CD4-positive, alpha-beta T cell (primary cell): ENCODE data around the gene ARHGAP30. TPM values are rescaled to one million over a fixed set of nuclear protein-coding genes. Genes with fewer than 3 reads are reported as not detected.
"Not testable (repeated sequence)": the region's sequence is repeated elsewhere in the genome, so short reads cannot be mapped to it uniquely, and the experiment has no call there.

Source experiments
- ATAC-seq: fragments of 200-7000 bp; cut with Tn5 transposase; one replicate; pipeline ENCODE4 v1.10.0; 2022; ENCODE audit warnings: mild to moderate bottlenecking; ENCODE audit not compliant: poor library complexity
- CTCF ChIA-PET: fragments of 350-600 bp; sonication (Branson Sonifier 250); formaldehyde crosslinking; loops from one replicate; lab custom pipeline; 2021; ENCODE audit warnings: antibody characterized with exemption, inconsistent platforms; lab: Charles Lee
- POLR2A ChIA-PET: fragments of 350-600 bp; sonication (Branson Sonifier 250); formaldehyde crosslinking; loops from one replicate; lab custom pipeline; 2021; ENCODE audit warnings: antibody characterized with exemption, inconsistent platforms; lab: Charles Lee
- DNase-seq, 14 experiments: peaks; one replicate each; pipeline ENCODE4 v3.0.0-alpha.2; 2013 to 2020; ENCODE audit warnings: mixed read lengths in 2 of 14
- H3K27ac ChIP-seq, 2 donors: one replicate each; pipeline versions ENCODE4 v1.5.1 to v1.7.0; 2013; ENCODE audit warnings: low read length in 2 of 2, low read depth in 1 of 2, mild to moderate bottlenecking in 1 of 2
- H3K27me3 ChIP-seq, 2 experiments: 1 replicate in 1 of 2; 2 replicates in 1 of 2; pipeline versions ENCODE4 v1.6.1 to v1.7.0; 2013; ENCODE audit warnings: low read length in 2 of 2, control low read depth in 1 of 2, mild to moderate bottlenecking in 1 of 2, moderate library complexity in 1 of 2; ENCODE audit not compliant: insufficient read depth in 2 of 2, control insufficient read depth in 1 of 2
- H3K36me3 ChIP-seq: one replicate; pipeline ENCODE4 v1.6.1; 2013; ENCODE audit warnings: low read length, control low read depth; ENCODE audit not compliant: insufficient read depth
- H3K4me1 ChIP-seq: one replicate; pipeline ENCODE4 v1.6.1; 2013; ENCODE audit warnings: low read length, control low read depth; ENCODE audit not compliant: insufficient read depth
- H3K4me3 ChIP-seq: one replicate; pipeline ENCODE4 v1.5.1; 2013; ENCODE audit warnings: mild to moderate bottlenecking, low read length, moderate library complexity
- H3K9me3 ChIP-seq, 2 experiments: 1 replicate in 1 of 2; 2 replicates in 1 of 2; pipeline versions ENCODE4 v1.6.1 to v1.7.0; 2013; ENCODE audit warnings: low read length in 2 of 2, mild to moderate bottlenecking in 2 of 2, control low read depth in 1 of 2, moderate library complexity in 1 of 2; ENCODE audit not compliant: control insufficient read depth in 1 of 2, insufficient read depth in 1 of 2
- H3K27ac Mint-ChIP-seq: one replicate; pipeline ENCODE4 v1.8.0; 2020; ENCODE audit warnings: mixed read lengths
- H3K27me3 Mint-ChIP-seq: one replicate; pipeline ENCODE4 v1.8.0; 2021; ENCODE audit warnings: mixed read lengths
- H3K36me3 Mint-ChIP-seq: one replicate; pipeline ENCODE4 v1.8.0; 2021; ENCODE audit warnings: low read depth, mixed read lengths
- H3K4me1 Mint-ChIP-seq: one replicate; pipeline ENCODE4 v1.8.0; 2021; ENCODE audit warnings: low read depth, mixed read lengths
- H3K4me3 Mint-ChIP-seq: one replicate; pipeline ENCODE4 v1.8.0; 2020; ENCODE audit warnings: mild to moderate bottlenecking, mixed read lengths
- H3K9me3 Mint-ChIP-seq: one replicate; pipeline ENCODE4 v1.8.0; 2020; ENCODE audit warnings: mixed read lengths
- intact Hi-C, 2 experiments: fragments of 100-400 bp; cut with DNase I in 1 of 2; cut with micrococcal nuclease in 1 of 2; formaldehyde crosslinking; loops; one replicate each; pipeline versions ENCODE4 v1.15.1 to v1.9.0; 2023 to 2025; cut with DNase I, micrococcal nuclease
- total RNA-seq, 174 experiments: library from RNA in 2 of 174; stranded (reverse) in 2 of 174; gene quantifications; one replicate each; pipeline ENCODE4 v1.2.3 and lab custom pipeline; 2021 to 2026
- TF ChIP-seq, protein P1 (sequence below): fragments of 200-600 bp; IDR thresholded peaks from one replicate; pipeline ENCODE4 v1.8.0; 2022; ENCODE audit warnings: antibody characterized with exemption, mild to moderate bottlenecking

ARHGAP30 gene
- total RNA-seq, 2 experiments from 2014 or later, result 76.6 to 78.9 TPM

DNA sequence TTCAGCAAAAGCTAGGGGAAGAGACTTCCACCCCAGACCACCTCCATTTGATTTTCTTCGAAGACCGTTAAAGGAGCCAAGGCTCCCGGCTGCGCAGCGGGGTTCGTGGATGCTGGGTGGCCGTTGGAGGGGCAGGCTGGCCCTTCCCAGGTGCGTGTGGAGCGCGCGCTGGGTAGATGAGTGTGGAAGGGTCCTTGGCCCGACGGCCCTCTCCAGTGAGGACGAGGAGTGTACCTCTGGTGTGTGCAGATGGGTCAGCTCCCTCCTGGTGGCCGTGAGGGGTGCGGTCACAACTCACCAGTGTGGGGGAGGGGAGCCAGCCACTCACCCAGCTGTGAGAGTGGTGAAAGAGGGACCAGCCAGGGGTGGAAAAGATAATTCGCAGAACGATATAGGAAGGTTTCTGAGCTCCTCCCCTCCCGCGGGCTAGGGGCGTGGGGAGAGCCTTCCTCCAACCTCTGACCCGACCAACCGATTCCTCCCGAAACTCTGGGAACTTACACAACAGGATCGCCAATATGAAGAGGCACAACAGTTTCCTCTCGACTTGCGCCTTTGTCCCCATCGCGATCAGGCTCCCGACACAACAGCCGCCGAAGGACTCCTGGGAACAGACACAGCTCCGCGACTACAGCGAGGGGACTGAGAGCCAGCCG, 49.1 kb downstream of the ARHGAP30 start, which contains the start of gene F11R:
TSS of gene F11R (minus strand) at position 644 of the 656 bp plus-strand sequence. CDS start at position 565, 79 bp downstream.
- peaks cover 25% of the 10 kb centered on the region for H3K4me1 Mint-ChIP-seq
- peak within 1 kb of the TSS; percentile 91 for H3K4me3 Mint-ChIP-seq
- H3K4me3 ChIP-seq, result peak within 1 kb of the TSS; percentile 77
- TF ChIP-seq, protein P1, sequence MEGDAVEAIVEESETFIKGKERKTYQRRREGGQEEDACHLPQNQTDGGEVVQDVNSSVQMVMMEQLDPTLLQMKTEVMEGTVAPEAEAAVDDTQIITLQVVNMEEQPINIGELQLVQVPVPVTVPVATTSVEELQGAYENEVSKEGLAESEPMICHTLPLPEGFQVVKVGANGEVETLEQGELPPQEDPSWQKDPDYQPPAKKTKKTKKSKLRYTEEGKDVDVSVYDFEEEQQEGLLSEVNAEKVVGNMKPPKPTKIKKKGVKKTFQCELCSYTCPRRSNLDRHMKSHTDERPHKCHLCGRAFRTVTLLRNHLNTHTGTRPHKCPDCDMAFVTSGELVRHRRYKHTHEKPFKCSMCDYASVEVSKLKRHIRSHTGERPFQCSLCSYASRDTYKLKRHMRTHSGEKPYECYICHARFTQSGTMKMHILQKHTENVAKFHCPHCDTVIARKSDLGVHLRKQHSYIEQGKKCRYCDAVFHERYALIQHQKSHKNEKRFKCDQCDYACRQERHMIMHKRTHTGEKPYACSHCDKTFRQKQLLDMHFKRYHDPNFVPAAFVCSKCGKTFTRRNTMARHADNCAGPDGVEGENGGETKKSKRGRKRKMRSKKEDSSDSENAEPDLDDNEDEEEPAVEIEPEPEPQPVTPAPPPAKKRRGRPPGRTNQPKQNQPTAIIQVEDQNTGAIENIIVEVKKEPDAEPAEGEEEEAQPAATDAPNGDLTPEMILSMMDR, result no peak
- ATAC-seq, result peak; percentile 33
- H3K4me1 ChIP-seq, result peaks cover 19% of the 10 kb centered on the region
- H3K36me3 ChIP-seq, result no peaks in the 10 kb centered on the region
- H3K9me3 Mint-ChIP-seq, result no peaks in the 10 kb centered on the region
- H3K27me3 ChIP-seq, result no peaks in the 10 kb centered on the region
- no peaks in the 10 kb centered on the region for H3K36me3 Mint-ChIP-seq
- POLR2A ChIA-PET, result interaction anchor here (0.8 to 3.7 kb wide), 17 partner anchors 9 to 183 kb away, joined by 3 to 46 read pairs (median 6); partner anchors contain the start of genes ARHGAP30, DEDD, KLHDC9 and NDUFS2
- CTCF ChIA-PET, result interaction anchor here (1.1 to 2.6 kb wide), 9 partner anchors 10 to 77 kb away, joined by 3 to 10 read pairs (median 7); partner anchors contain the start of genes TSTD1 and USF1
- no peaks in the 10 kb centered on the region for H3K9me3 ChIP-seq
- no peak for DNase-seq
- H3K27me3 Mint-ChIP-seq, result no peaks in the 10 kb centered on the region
- intact Hi-C loops, result loop anchor here (1.0 to 2.0 kb wide), 2 partner anchors 18 to 26 kb away; partner anchors contain the start of gene TSTD1 (in 1 of the 2)
- H3K27ac ChIP-seq, result peak within 1 kb of the TSS; percentile 31 to 39
- H3K27ac Mint-ChIP-seq, result peak within 1 kb of the TSS; percentile 81

DNA sequence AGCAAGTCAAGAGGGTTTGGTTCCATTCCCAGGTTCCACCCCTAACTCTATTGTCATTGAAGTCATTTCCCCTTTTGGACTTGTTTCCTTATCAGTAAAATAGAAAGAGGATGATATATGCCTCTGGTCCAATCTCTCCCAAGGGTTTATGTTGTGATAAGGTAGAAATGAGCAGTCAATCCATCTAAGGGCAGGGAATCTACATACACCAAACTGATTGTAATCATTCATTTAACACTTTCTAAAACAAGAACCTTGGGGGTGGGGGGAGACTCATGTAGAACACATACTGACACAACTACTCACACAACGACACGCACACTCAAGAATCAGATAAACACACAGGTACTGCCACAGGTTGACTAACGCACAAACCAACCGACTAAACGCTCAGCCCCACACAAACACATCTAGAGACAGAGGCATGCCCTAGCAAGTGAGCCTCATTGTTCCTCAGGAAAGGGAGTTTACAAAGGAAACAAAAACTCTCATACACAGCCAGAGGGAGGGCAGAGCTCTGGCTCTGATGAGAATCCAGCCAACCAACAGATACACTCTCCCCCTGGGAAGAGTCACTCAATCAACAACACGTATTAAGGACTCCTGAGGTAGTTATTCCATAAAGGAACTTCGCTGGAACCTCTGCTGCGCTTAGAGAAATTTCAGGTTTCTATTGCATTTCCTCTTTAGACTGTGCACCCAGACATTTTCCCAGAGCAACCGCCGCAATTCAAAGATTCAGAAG, 49.8 kb downstream of the ARHGAP30 start:
- TF ChIP-seq, protein P1, result no peak
- Mint-ChIP-seq H3K9me3 (no peaks in the 10 kb centered on the region), H3K4me1 (peaks cover 25% of the 10 kb centered on the region), H3K27me3 (no peaks in the 10 kb centered on the region), H3K36me3 (no peaks in the 10 kb centered on the region), H3K27ac (peak overlapping the region; percentile 81), H3K4me3 (peak overlapping the region; percentile 91)
- Histone ChIP-seq H3K36me3 (no peaks in the 10 kb centered on the region), H3K4me3 (peak overlapping the region; percentile 77), H3K27ac (no peak overlapping the region), H3K27me3 (no peaks in the 10 kb centered on the region), H3K4me1 (peaks cover 19% of the 10 kb centered on the region), H3K9me3 (no peaks in the 10 kb centered on the region)
- intact Hi-C loops, result loop anchor here in 1 of 2 experiments (2.0 kb wide), 1 partner anchor 19 kb away; the partner anchor contains the start of gene TSTD1
- POLR2A ChIA-PET, result interaction anchor here (1.2 to 3.7 kb wide), 12 partner anchors 8 to 182 kb away, joined by 3 to 46 read pairs (median 6); partner anchors contain the start of genes ARHGAP30, KLHDC9, TSTD1 and USF1
- ATAC-seq, result no peak
- no peak for DNase-seq
- CTCF ChIA-PET, result interaction anchor here (1.4 to 2.6 kb wide), 8 partner anchors 19 to 78 kb away, joined by 3 to 10 read pairs (median 8); partner anchors contain the start of genes KLHDC9, TSTD1 and USF1

DNA sequence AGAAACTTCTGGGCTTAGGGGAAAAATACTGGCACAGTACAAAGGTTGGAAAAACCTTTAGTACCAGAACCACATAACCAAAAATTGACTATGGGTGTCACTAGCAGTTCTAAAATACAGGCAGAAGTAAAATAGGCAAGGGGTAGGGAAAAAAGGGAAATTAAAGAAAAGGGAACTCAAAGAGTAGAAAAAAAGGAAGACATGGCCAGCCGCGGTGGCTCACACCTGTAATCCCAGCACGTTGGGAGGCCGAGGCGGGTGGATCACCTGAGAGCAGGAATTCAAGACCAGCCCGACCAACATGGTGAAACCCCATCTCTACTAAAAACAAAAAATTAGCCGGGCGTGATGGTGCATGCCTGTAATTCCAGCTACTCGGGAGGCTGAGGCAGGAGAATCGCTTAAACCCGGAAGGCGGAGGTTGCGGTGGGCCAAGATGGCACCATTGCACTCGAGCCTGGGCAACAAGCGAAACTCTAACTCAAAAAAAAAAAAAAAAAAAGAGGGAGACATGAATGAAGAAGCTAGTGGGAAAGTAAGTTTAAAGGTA, 50.5 kb downstream of the ARHGAP30 start:
- H3K4me3 ChIP-seq, H3K27me3 ChIP-seq, H3K36me3 ChIP-seq, H3K27ac ChIP-seq, H3K9me3 ChIP-seq, H3K36me3 Mint-ChIP-seq, intact Hi-C loops, H3K9me3 Mint-ChIP-seq, ATAC-seq, H3K27me3 Mint-ChIP-seq, DNase-seq: not testable (repeated sequence)
- peaks cover 23% of the 10 kb centered on the region for H3K4me1 ChIP-seq
- ChIA-PET CTCF (interaction anchor here (2.4 to 2.6 kb wide), 2 partner anchors 26 to 78 kb away, joined by 9 to 10 read pairs; partner anchors contain the start of genes KLHDC9 and USF1), POLR2A (interaction anchor here (0.7 to 3.7 kb wide), 4 partner anchors 12 to 376 kb away, joined by 3 to 46 read pairs (median 18); partner anchors contain the start of genes ARHGAP30 and TSTD1)
- peak overlapping the region; percentile 91 for H3K4me3 Mint-ChIP-seq
- H3K4me1 Mint-ChIP-seq, result peaks cover 27% of the 10 kb centered on the region
- H3K27ac Mint-ChIP-seq, result peak overlapping the region; percentile 81
